Liver (tissue), 9 donors: ENCODE measurements around the gene SHMT2. TPM values are rescaled to one million over a fixed set of nuclear protein-coding genes. Genes with fewer than 3 reads are reported as not detected.

ENCODE experiments used
- DNase-seq: peaks from one replicate; pipeline ENCODE4 v3.0.0-alpha.2; 2017; ENCODE audit warnings: low spot score
- H3K27ac ChIP-seq, 2 donors: one replicate each; pipeline ENCODE4 v1.7.0; 2013; ENCODE audit warnings: inconsistent platforms in 2 of 2, low read length in 2 of 2, control low read depth in 1 of 2, low read depth in 1 of 2, mild to moderate bottlenecking in 1 of 2
- H3K27me3 ChIP-seq, 4 donors: one replicate each; pipeline versions ENCODE4 v1.6.1 to v1.7.0; 2013; ENCODE audit warnings: low read length in 3 of 4, inconsistent platforms in 1 of 4, mild to moderate bottlenecking in 1 of 4, moderate library complexity in 1 of 4; ENCODE audit not compliant: control insufficient read depth in 4 of 4, insufficient read depth in 4 of 4
- H3K36me3 ChIP-seq, 4 donors: one replicate each; pipeline versions ENCODE4 v1.6.1 to v1.7.0; 2013; ENCODE audit warnings: low read length in 3 of 4, mild to moderate bottlenecking in 3 of 4, low read depth in 1 of 4, moderate library complexity in 1 of 4; ENCODE audit not compliant: control insufficient read depth in 4 of 4, insufficient read depth in 3 of 4
- H3K4me1 ChIP-seq, 4 donors: one replicate each; pipeline versions ENCODE4 v1.6.1 to v1.7.0; 2013; ENCODE audit warnings: low read length in 3 of 4, mild to moderate bottlenecking in 3 of 4, moderate library complexity in 1 of 4; ENCODE audit not compliant: control insufficient read depth in 4 of 4, insufficient read depth in 4 of 4
- H3K4me3 ChIP-seq, 3 donors: one replicate each; pipeline versions ENCODE4 v1.6.1 to v1.7.0; 2013; ENCODE audit warnings: low read length in 3 of 3, control low read depth in 1 of 3, low read depth in 1 of 3, mild to moderate bottlenecking in 1 of 3
- H3K9ac ChIP-seq, 2 donors: one replicate each; pipeline ENCODE4 v1.7.0; 2013; ENCODE audit warnings: low read length in 2 of 2, mild to moderate bottlenecking in 2 of 2, moderate library complexity in 2 of 2, control low read depth in 1 of 2, low read depth in 1 of 2
- H3K9me3 ChIP-seq, 4 donors: one replicate each; pipeline versions ENCODE4 v1.6.1 to v1.7.0; 2013; ENCODE audit warnings: low read length in 3 of 4; ENCODE audit not compliant: control insufficient read depth in 4 of 4
- ATF3 ChIP-seq: IDR thresholded peaks from 2 replicates; pipeline ENCODE4 v1.6.1; 2016; ENCODE audit warnings: antibody characterized with exemption
- EGR1 ChIP-seq, 2 donors: IDR thresholded peaks; 2 replicates each; pipeline ENCODE4 v1.6.1; 2016 to 2018; ENCODE audit warnings: antibody characterized with exemption in 2 of 2, low read depth in 2 of 2
- FOXA1 ChIP-seq: IDR thresholded peaks from 2 replicates; pipeline ENCODE4 v1.6.1; 2016; ENCODE audit warnings: antibody characterized with exemption
- FOXA2 ChIP-seq: IDR thresholded peaks from 2 replicates; pipeline ENCODE4 v1.6.1; 2016; ENCODE audit warnings: antibody characterized with exemption
- GABPA ChIP-seq, 2 donors: IDR thresholded peaks in 1 of 2; conservative IDR thresholded peaks in 1 of 2; 2 replicates each; pipeline ENCODE4 v1.6.1; 2016; ENCODE audit warnings: antibody characterized with exemption in 2 of 2, mild to moderate bottlenecking in 1 of 2, moderate library complexity in 1 of 2
- HNF4A ChIP-seq, 2 donors: conservative IDR thresholded peaks; 2 replicates each; pipeline ENCODE4 v1.6.1; 2016; ENCODE audit warnings: antibody characterized with exemption in 2 of 2, mild to moderate bottlenecking in 2 of 2
- HNF4G ChIP-seq: IDR thresholded peaks from 2 replicates; pipeline ENCODE4 v1.6.1; 2016; ENCODE audit warnings: antibody characterized with exemption
- JUND ChIP-seq, 2 donors: IDR thresholded peaks; 2 replicates each; pipeline ENCODE4 v1.6.1; 2016; ENCODE audit warnings: antibody characterized with exemption in 2 of 2
- NR2F2 ChIP-seq: IDR thresholded peaks from 2 replicates; pipeline ENCODE4 v1.6.1; 2016; ENCODE audit warnings: antibody characterized with exemption
- RAD21 ChIP-seq, 2 donors: IDR thresholded peaks; 2 replicates each; pipeline ENCODE4 v1.6.1; 2016; ENCODE audit warnings: antibody characterized with exemption in 2 of 2, mild to moderate bottlenecking in 2 of 2
- REST ChIP-seq: IDR thresholded peaks from 2 replicates; pipeline ENCODE4 v1.6.1; 2016; ENCODE audit warnings: antibody characterized with exemption, mild to moderate bottlenecking
- RXRA ChIP-seq, 2 donors: IDR thresholded peaks; 2 replicates each; pipeline ENCODE4 v1.6.1; 2017 to 2018; ENCODE audit warnings: antibody characterized with exemption in 2 of 2, mild to moderate bottlenecking in 1 of 2
- SP1 ChIP-seq: IDR thresholded peaks from 2 replicates; pipeline ENCODE4 v1.6.1; 2018; ENCODE audit warnings: antibody characterized with exemption, mild to moderate bottlenecking
- TAF1 ChIP-seq: conservative IDR thresholded peaks from 2 replicates; pipeline ENCODE4 v1.6.1; 2016; ENCODE audit warnings: antibody characterized with exemption, mild to moderate bottlenecking
- YY1 ChIP-seq: IDR thresholded peaks from 2 replicates; pipeline ENCODE4 v1.6.1; 2016; ENCODE audit warnings: antibody characterized with exemption, mild to moderate bottlenecking
- ZBTB33 ChIP-seq: IDR thresholded peaks from 2 replicates; pipeline ENCODE4 v1.6.1; 2016; ENCODE audit warnings: antibody characterized with exemption
- WGBS: extraction: QIAGEN DNeasy Blood & Tissue Kit; methylation state at CpG from one replicate; pipeline ENCODE4 v1.1.7; 2013; 5-methylcytosine and 5-hydroxymethylcytosine counted together
- polyA plus RNA-seq, 2 donors: library from polyadenylated mRNA; stranded (reverse) in 1 of 2; unstranded in 1 of 2; fragments of 200-250 nt in 1 of 2; fragments of >200 nt in 1 of 2; fragmentation: Nextera tagmentation in 1 of 2; extraction: Ambion mirVana in 1 of 2; gene quantifications; one replicate each; pipeline versions ENCODE4 v1.2.1 to v1.2.3, GENCODE V29; 2013 to 2015
- total RNA-seq, 2 donors: library from RNA; depleted of rRNA; stranded (reverse); fragments of >200 nt; gene quantifications; one replicate each; pipeline ENCODE4 v1.2.3, GENCODE V29; 2014
- TF ChIP-seq, protein P1 (sequence below): IDR thresholded peaks from 2 replicates; pipeline ENCODE4 v1.6.1; 2016; ENCODE audit warnings: antibody characterized with exemption
- TF ChIP-seq, protein P2 (sequence below): fragments of 150-350 bp; IDR thresholded peaks from 2 replicates; pipeline ENCODE4 v1.5.1; 2017; ENCODE audit warnings: improper control_type of control experiment, low read depth, low read length; ENCODE audit not compliant: missing input control
- donor health status: healthy.
- donor health status: healthy.
- donor health status: healthy.
- donor health status: healthy.
- donor health status: healthy.

Gene SHMT2
- total and polyA plus RNA-seq, 4 donors: 66.7 to 276 (median 179) TPM

GRCh38 chr12:57201631-57202030 lies 27.9 kb upstream of the SHMT2 start:
- TF ChIP-seq TAF1 (no peak), YY1 (no peak), FOXA1 (no peak), JUND (IDR thresholded peaks at IDR 0.05) (no peak), FOXA2 (no peak), RXRA (IDR thresholded peaks at IDR 0.05) (no peak), GABPA (IDR thresholded peaks at IDR 0.05 in 1 of 2, conservative IDR thresholded peaks at IDR 0.05 in 1 of 2) (no peak), SP1 (no peak), NR2F2 (no peak), REST (no peak), ZBTB33 (no peak), HNF4A (conservative IDR thresholded peaks at IDR 0.05) (no peak), ATF3 (no peak), EGR1 (IDR thresholded peaks at IDR 0.05; ENCODE audit: low read depth in 2 of 2) (no peak), RAD21 (IDR thresholded peaks at IDR 0.05) (no peak), HNF4G (no peak)
- TF ChIP-seq, protein P1, sequence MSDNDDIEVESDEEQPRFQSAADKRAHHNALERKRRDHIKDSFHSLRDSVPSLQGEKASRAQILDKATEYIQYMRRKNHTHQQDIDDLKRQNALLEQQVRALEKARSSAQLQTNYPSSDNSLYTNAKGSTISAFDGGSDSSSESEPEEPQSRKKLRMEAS: no peak
- TF ChIP-seq, protein P2, sequence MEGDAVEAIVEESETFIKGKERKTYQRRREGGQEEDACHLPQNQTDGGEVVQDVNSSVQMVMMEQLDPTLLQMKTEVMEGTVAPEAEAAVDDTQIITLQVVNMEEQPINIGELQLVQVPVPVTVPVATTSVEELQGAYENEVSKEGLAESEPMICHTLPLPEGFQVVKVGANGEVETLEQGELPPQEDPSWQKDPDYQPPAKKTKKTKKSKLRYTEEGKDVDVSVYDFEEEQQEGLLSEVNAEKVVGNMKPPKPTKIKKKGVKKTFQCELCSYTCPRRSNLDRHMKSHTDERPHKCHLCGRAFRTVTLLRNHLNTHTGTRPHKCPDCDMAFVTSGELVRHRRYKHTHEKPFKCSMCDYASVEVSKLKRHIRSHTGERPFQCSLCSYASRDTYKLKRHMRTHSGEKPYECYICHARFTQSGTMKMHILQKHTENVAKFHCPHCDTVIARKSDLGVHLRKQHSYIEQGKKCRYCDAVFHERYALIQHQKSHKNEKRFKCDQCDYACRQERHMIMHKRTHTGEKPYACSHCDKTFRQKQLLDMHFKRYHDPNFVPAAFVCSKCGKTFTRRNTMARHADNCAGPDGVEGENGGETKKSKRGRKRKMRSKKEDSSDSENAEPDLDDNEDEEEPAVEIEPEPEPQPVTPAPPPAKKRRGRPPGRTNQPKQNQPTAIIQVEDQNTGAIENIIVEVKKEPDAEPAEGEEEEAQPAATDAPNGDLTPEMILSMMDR: no peak
- no peaks in the 10 kb centered on the region for H3K9me3 ChIP-seq
- H3K4me3 ChIP-seq: no peak overlapping the region
- WGBS: 93% methylated on average over 16 of the region's 16 CpGs
- DNase-seq: no peak
- H3K27me3 ChIP-seq: no peaks in the 10 kb centered on the region
- H3K27ac ChIP-seq: no peak overlapping the region
- no peaks in the 10 kb centered on the region for H3K4me1 ChIP-seq
- H3K36me3 ChIP-seq: peaks cover 60 to 99% (median 76%) of the 10 kb centered on the region in 4 donors
- no peak overlapping the region for H3K9ac ChIP-seq
